ENCODE results near the gene GSTM3.

DNA sequence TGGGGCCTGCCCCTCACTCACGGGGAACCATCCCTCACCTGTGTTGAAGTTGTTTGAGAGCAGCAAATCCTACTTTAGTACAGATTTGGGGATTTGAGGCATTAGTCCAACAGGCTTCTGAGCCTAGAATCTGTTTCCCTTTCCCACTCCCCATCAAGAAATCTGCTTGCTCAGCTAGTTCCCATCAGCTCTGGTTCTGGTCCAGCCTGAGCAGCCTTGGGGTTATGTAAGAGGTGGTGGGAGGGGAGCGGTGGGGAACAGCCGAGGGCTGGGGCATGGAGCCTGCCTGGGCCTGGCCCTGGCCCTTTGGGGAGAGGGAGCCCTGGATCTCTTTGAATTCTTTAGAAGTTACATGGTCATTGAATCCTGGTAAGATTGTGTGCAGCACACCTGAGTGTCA is 24.7 kb downstream of the GSTM3 start:
- TF ChIP-seq POLR2AphosphoS5 (IDR thresholded peaks at IDR 0.05; ENCODE audit: borderline replicate concordance, low read depth, low read length) (no peak), EZH2 (IDR thresholded peaks at IDR 0.05) (no peak), FOXP2 (optimal IDR thresholded peaks at IDR 0.05; ENCODE audit: control extremely low read depth, extremely low read length, insufficient read depth) (no peak)

Measured in SK-N-MC (cell line).